AG04450 (cell line): Measurements from ENCODE around the gene RHOBTB1. TPM values are rescaled to one million over a fixed set of nuclear protein-coding genes. Genes with fewer than 3 reads are reported as not detected.
"Not testable (repeated sequence)": the region's sequence is repeated elsewhere in the genome, so short reads cannot be mapped to it uniquely, and the experiment has no call there.

ENCODE experiments used
- CTCF ChIA-PET: fragments of 300-600, 350-600 bp; formaldehyde crosslinking; extraction: SDS; loops from one replicate; lab custom pipeline; 2022; ENCODE audit warnings: antibody characterized with exemption, inconsistent platforms; lab: Charles Lee
- POLR2A ChIA-PET: fragments of 350-600 bp; formaldehyde crosslinking; extraction: SDS; loops from one replicate; lab custom pipeline; 2021; ENCODE audit warnings: antibody characterized with exemption, inconsistent platforms; lab: Yijun Ruan, JAX
- DNase-seq: peaks from one replicate; pipeline ENCODE4 v3.0.0-alpha.2; 2011; ENCODE audit warnings: low read depth, low spot score
- H3K27ac ChIP-seq: one replicate; pipeline ENCODE4 v1.5.1; 2012; ENCODE audit warnings: low read depth, low read length, control low read depth
- H3K27me3 ChIP-seq: one replicate; pipeline ENCODE4 v1.6.0; 2012; ENCODE audit warnings: low read length; ENCODE audit not compliant: control insufficient read depth, insufficient read depth
- H3K4me3 ChIP-seq: 2 replicates; pipeline ENCODE4 v1.5.1; 2011; ENCODE audit warnings: mild to moderate bottlenecking, low read depth, low read length, control low read depth
- H3K9me3 ChIP-seq: 2 replicates; pipeline ENCODE4 v1.5.1; 2012; ENCODE audit warnings: low read length; ENCODE audit not compliant: control insufficient read depth, insufficient read depth
- CTCF ChIP-seq: IDR thresholded peaks from 2 replicates; pipeline ENCODE4 v1.5.1; 2011; ENCODE audit warnings: low read depth, low read length, control low read depth, inconsistent platforms
- polyA plus RNA-seq: library from polyadenylated mRNA; depleted of rRNA; stranded (reverse); fragments of >200 nt; gene quantifications from 2 replicates; pipeline ENCODE4 v1.2.3, GENCODE V29; 2011

Gene RHOBTB1
- polyA plus RNA-seq, 1 experiment, result 37.4 TPM

- no peaks in the 10 kb centered on the region for H3K27me3 ChIP-seq
- no peak overlapping the region for H3K4me3 ChIP-seq
- DNase-seq, result no peak
- no peaks in the 10 kb centered on the region for H3K9me3 ChIP-seq
- TF ChIP-seq CTCF, result no peak
- no peak overlapping the region for H3K27ac ChIP-seq
- ChIA-PET CTCF (no interaction called here), POLR2A (no interaction called here)
Observed at GRCh38 chr10:60848680-60849079, 95.3 kb downstream of the RHOBTB1 start.

GRCh38 chr10:60848126-60848525 lies 95.9 kb downstream of the RHOBTB1 start:
- CTCF ChIA-PET, result no interaction called here
- POLR2A ChIA-PET, result interaction anchor here (1.0 kb wide), 1 partner anchor 98 kb away, joined by 3 read pairs; no protein-coding TSS in a partner anchor
- Histone ChIP-seq H3K27me3 (no peaks in the 10 kb centered on the region), H3K4me3 (no peak overlapping the region), H3K9me3 (no peaks in the 10 kb centered on the region), H3K27ac (no peak overlapping the region)
- no peak for TF ChIP-seq CTCF
- DNase-seq, result no peak

GRCh38 chr10:60846173-60846572 lies 97.8 kb downstream of the RHOBTB1 start:
- Histone ChIP-seq H3K27me3 (no peaks in the 10 kb centered on the region), H3K9me3 (no peaks in the 10 kb centered on the region), H3K27ac (no peak overlapping the region), H3K4me3 (no peak overlapping the region)
- DNase-seq, result peak; percentile 41
- ChIA-PET POLR2A (no interaction called here), CTCF (interaction anchor here (0.5 to 1.2 kb wide), 6 partner anchors 29 to 905 kb away, joined by 3 to 4 read pairs (median 3); no protein-coding TSS in a partner anchor)
- TF ChIP-seq CTCF, result peak; percentile 8; the same call in 1 of the 2 replicates

GRCh38 chr10:60845038-60845437 lies 98.9 kb downstream of the RHOBTB1 start:
- CTCF ChIA-PET, result no interaction called here
- no peaks in the 10 kb centered on the region for H3K9me3 ChIP-seq
- no peak for TF ChIP-seq CTCF
- no peak overlapping the region for H3K4me3 ChIP-seq
- no peaks in the 10 kb centered on the region for H3K27me3 ChIP-seq
- H3K27ac ChIP-seq, result no peak overlapping the region
- no peak for DNase-seq
- POLR2A ChIA-PET, result no interaction called here

- no peak for TF ChIP-seq CTCF
- H3K27ac ChIP-seq, result no peak overlapping the region
- no peak for DNase-seq
- ChIA-PET CTCF (interaction anchor here (0.6 kb wide), 1 partner anchor 273 kb away, joined by 4 read pairs; no protein-coding TSS in a partner anchor), POLR2A (no interaction called here)
- H3K9me3 ChIP-seq, result no peaks in the 10 kb centered on the region
- no peaks in the 10 kb centered on the region for H3K27me3 ChIP-seq
- H3K4me3 ChIP-seq, result no peak overlapping the region
Observed at GRCh38 chr10:60842694-60843093, 101.3 kb downstream of the RHOBTB1 start.

- POLR2A ChIA-PET, DNase-seq, CTCF ChIA-PET, H3K27me3 ChIP-seq, H3K27ac ChIP-seq, H3K9me3 ChIP-seq, H3K4me3 ChIP-seq: not testable (repeated sequence)
Observed at GRCh38 chr10:60841227-60841626, 102.8 kb downstream of the RHOBTB1 start.
